Measurements from ENCODE around the gene KLHL2. TPM values are rescaled to one million over a fixed set of nuclear protein-coding genes. Genes with fewer than 3 reads are reported as not detected.
"Not testable (repeated sequence)": the region's sequence is repeated elsewhere in the genome, so short reads cannot be mapped to it uniquely, and the experiment has no call there.

Gene KLHL2
- total RNA-seq, 1 donor from 2014 or later = 24.3 TPM

GRCh38 chr4:165209796-165210195 is 2.4 kb downstream of the KLHL2 start:
- no peak overlapping the region for H3K27ac ChIP-seq
- Mint-ChIP-seq H3K27me3 (ENCODE audit: insufficient read depth, low read depth) (peaks cover 2% of the 10 kb centered on the region), H3K9me3 (no peaks in the 10 kb centered on the region), H3K4me1 (peaks cover 15% of the 10 kb centered on the region), H3K36me3 (no peaks in the 10 kb centered on the region), H3K27ac (no peak overlapping the region), H3K4me3 (peak overlapping the region; percentile 10)
- no peak for DNase-seq (ENCODE audit: low spot score)
- no peaks in the 10 kb centered on the region for H3K9me3 ChIP-seq (ENCODE audit: low read depth)
- peaks cover 63% of the 10 kb centered on the region for H3K79me2 ChIP-seq (ENCODE audit: low read depth)
- TF ChIP-seq EZH2phosphoT487 (IDR thresholded peaks at IDR 0.05) = no peak
- TF ChIP-seq EZH2 (IDR thresholded peaks at IDR 0.05) = no peak
- TF ChIP-seq CTCF (IDR thresholded peaks at IDR 0.05) = no peak
- H3F3A ChIP-seq (ENCODE audit: low read depth) = peaks cover 15% of the 10 kb centered on the region
- no peak overlapping the region for H3K4me3 ChIP-seq
- H4K20me1 ChIP-seq (ENCODE audit: low read depth) = peaks cover 24% of the 10 kb centered on the region
- peak overlapping the region; percentile 84 for H3K4me2 ChIP-seq
- peaks cover 52% of the 10 kb centered on the region for H3K4me1 ChIP-seq
- no peak overlapping the region for H2AFZ ChIP-seq (replicated peaks)
- peaks cover 22% of the 10 kb centered on the region for H3K27me3 ChIP-seq
- H3K9ac ChIP-seq = no peak overlapping the region
- no peaks in the 10 kb centered on the region for H3K36me3 ChIP-seq

- no peak for DNase-seq (ENCODE audit: low spot score)
- Histone ChIP-seq H4K20me1 (ENCODE audit: low read depth) (peaks cover 24% of the 10 kb centered on the region), H3K9me3 (ENCODE audit: low read depth) (no peaks in the 10 kb centered on the region), H3K36me3 (no peaks in the 10 kb centered on the region), H3K4me1 (peaks cover 54% of the 10 kb centered on the region), H2AFZ (replicated peaks) (no peak overlapping the region), H3K4me2 (peak overlapping the region; percentile 5), H3K9ac (no peak overlapping the region), H3K4me3 (no peak overlapping the region), H3K27me3 (peaks cover 20% of the 10 kb centered on the region), H3K27ac (no peak overlapping the region), H3F3A (ENCODE audit: low read depth) (peaks cover 15% of the 10 kb centered on the region), H3K79me2 (ENCODE audit: low read depth) (peaks cover 70% of the 10 kb centered on the region)
- H3K4me1 Mint-ChIP-seq = peaks cover 15% of the 10 kb centered on the region
- H3K27me3 Mint-ChIP-seq (ENCODE audit: insufficient read depth, low read depth) = peaks cover 2% of the 10 kb centered on the region
- no peaks in the 10 kb centered on the region for H3K9me3 Mint-ChIP-seq
- H3K27ac Mint-ChIP-seq = no peak overlapping the region
- H3K36me3 Mint-ChIP-seq = no peaks in the 10 kb centered on the region
- no peak for TF ChIP-seq EZH2 (IDR thresholded peaks at IDR 0.05)
- TF ChIP-seq CTCF (IDR thresholded peaks at IDR 0.05) = no peak
- no peak for TF ChIP-seq EZH2phosphoT487 (IDR thresholded peaks at IDR 0.05)
- no peak overlapping the region for H3K4me3 Mint-ChIP-seq
These were observed 3.2 kb downstream of the KLHL2 start for GRCh38 chr4:165210566-165210965.

GRCh38 chr4:165212647-165213046 is 5.3 kb downstream of the KLHL2 start:
- H3K4me2 ChIP-seq; H3K27ac Mint-ChIP-seq; H3K27ac ChIP-seq; H3F3A ChIP-seq (ENCODE audit: low read depth); H3K4me3 ChIP-seq; H3K36me3 ChIP-seq; DNase-seq (ENCODE audit: low spot score); H3K9me3 ChIP-seq (ENCODE audit: low read depth); H3K36me3 Mint-ChIP-seq; H2AFZ ChIP-seq (replicated peaks); H3K27me3 Mint-ChIP-seq (ENCODE audit: insufficient read depth, low read depth); H3K4me3 Mint-ChIP-seq; H3K9ac ChIP-seq; H3K4me1 Mint-ChIP-seq; H3K9me3 Mint-ChIP-seq: not testable (repeated sequence)
- H4K20me1 ChIP-seq (ENCODE audit: low read depth) = peaks cover 24% of the 10 kb centered on the region
- H3K27me3 ChIP-seq = peaks cover 10% of the 10 kb centered on the region
- peaks cover 81% of the 10 kb centered on the region for H3K79me2 ChIP-seq (ENCODE audit: low read depth)
- peaks cover 48% of the 10 kb centered on the region for H3K4me1 ChIP-seq

- H3K27ac ChIP-seq; H3K27me3 Mint-ChIP-seq (ENCODE audit: insufficient read depth, low read depth); H3F3A ChIP-seq (ENCODE audit: low read depth); DNase-seq (ENCODE audit: low spot score); H3K9ac ChIP-seq; H3K27me3 ChIP-seq; H3K4me1 Mint-ChIP-seq; H3K36me3 ChIP-seq; H2AFZ ChIP-seq (replicated peaks); H3K4me2 ChIP-seq; H3K4me3 Mint-ChIP-seq; H3K36me3 Mint-ChIP-seq; H3K27ac Mint-ChIP-seq; H3K4me3 ChIP-seq; H3K9me3 Mint-ChIP-seq; H3K9me3 ChIP-seq (ENCODE audit: low read depth): not testable (repeated sequence)
- peaks cover 24% of the 10 kb centered on the region for H4K20me1 ChIP-seq (ENCODE audit: low read depth)
- peaks cover 45% of the 10 kb centered on the region for H3K4me1 ChIP-seq
- H3K79me2 ChIP-seq (ENCODE audit: low read depth) = peaks cover 75% of the 10 kb centered on the region
These were observed 6.0 kb downstream of the KLHL2 start for GRCh38 chr4:165213404-165213803.

- not testable (repeated sequence) for H3K4me1 Mint-ChIP-seq
These were observed 6.8 kb downstream of the KLHL2 start for GRCh38 chr4:165213991-165214709.

GRCh38 chr4:165215034-165215751 is 7.8 kb downstream of the KLHL2 start:
- not testable (repeated sequence) for H2AFZ ChIP-seq (replicated peaks); H3F3A ChIP-seq (ENCODE audit: low read depth); H3K27me3 ChIP-seq; H3K4me3 Mint-ChIP-seq; H3K36me3 Mint-ChIP-seq; DNase-seq (ENCODE audit: low spot score); H3K27ac ChIP-seq; H3K9me3 ChIP-seq (ENCODE audit: low read depth); H3K4me1 Mint-ChIP-seq; H3K27ac Mint-ChIP-seq; H3K9me3 Mint-ChIP-seq; H3K4me2 ChIP-seq; H3K4me3 ChIP-seq; H3K36me3 ChIP-seq; H3K27me3 Mint-ChIP-seq (ENCODE audit: insufficient read depth, low read depth); H3K9ac ChIP-seq
- peaks cover 29% of the 10 kb centered on the region for H3K4me1 ChIP-seq
- peaks cover 57% of the 10 kb centered on the region for H3K79me2 ChIP-seq (ENCODE audit: low read depth)
- H4K20me1 ChIP-seq (ENCODE audit: low read depth) = peaks cover 10% of the 10 kb centered on the region

More at GRCh38 chr4:165213991-165214709, 6.8 kb downstream of the KLHL2 start:
- not testable (repeated sequence) for H3K27me3 Mint-ChIP-seq (ENCODE audit: insufficient read depth, low read depth); H3K4me3 ChIP-seq; H3K4me3 Mint-ChIP-seq; H3K36me3 ChIP-seq; H3K9ac ChIP-seq; H2AFZ ChIP-seq (replicated peaks); H3K27me3 ChIP-seq; H3K9me3 ChIP-seq (ENCODE audit: low read depth); H3K27ac ChIP-seq; H3F3A ChIP-seq (ENCODE audit: low read depth); H3K27ac Mint-ChIP-seq; H3K36me3 Mint-ChIP-seq; H3K9me3 Mint-ChIP-seq
- peak overlapping the region; percentile 51 for H3K4me2 ChIP-seq
- peaks cover 67% of the 10 kb centered on the region for H3K79me2 ChIP-seq (ENCODE audit: low read depth)
- peaks cover 40% of the 10 kb centered on the region for H3K4me1 ChIP-seq
- DNase-seq (ENCODE audit: low spot score) = peak; percentile 15
- H4K20me1 ChIP-seq (ENCODE audit: low read depth) = peaks cover 21% of the 10 kb centered on the region
